GM12878 (cell line): ENCODE measurements around the gene CLDN16. TPM values are rescaled to one million over a fixed set of nuclear protein-coding genes. Genes with fewer than 3 reads are reported as not detected.

ENCODE experiments used
- ATAC-seq: fragments of 200-7000 bp; cut with Tn5 transposase; 3 replicates; pipeline ENCODE4 v1.9.1; 2020; ENCODE audit warnings: mild to moderate bottlenecking, moderate library complexity
- BruUV-seq: library from RNA; stranded (reverse); fragments of 400-500 nt; replicated peaks from 2 replicates; lab custom pipeline; 2021; lab: Mats Ljungman, UMichigan
- CTCF ChIA-PET: fragments of 300-600 bp; sonication (Branson Sonifier 250); formaldehyde crosslinking; extraction: SDS; loops from one replicate; lab custom pipeline; 2021; ENCODE audit warnings: inconsistent platforms; lab: Yijun Ruan, JAX
- POLR2A ChIA-PET: fragments of 350-600 bp; formaldehyde crosslinking; extraction: SDS; loops from one replicate; lab custom pipeline; 2021; ENCODE audit warnings: inconsistent platforms; lab: Charles Lee
- RAD21 ChIA-PET: fragments of 300-600 bp; sonication (Branson Sonifier 250); formaldehyde crosslinking; loops from one replicate; lab custom pipeline; 2023; ENCODE audit warnings: antibody characterized with exemption; ENCODE audit not compliant: unreplicated experiment; lab: Charles Lee
- SMC1A ChIA-PET: fragments of 300-600 bp; sonication (Branson Sonifier 250); formaldehyde crosslinking; loops from one replicate; lab custom pipeline; 2023; ENCODE audit not compliant: unreplicated experiment, uncharacterized antibody; lab: Charles Lee
- DNase-seq: peaks from one replicate; pipeline ENCODE4 v3.0.0-alpha.2; 2011; ENCODE audit warnings: low read depth, low spot score
- FAIRE-seq: peaks from 3 replicates; lab custom pipeline; 2011; peaks lifted over from hg19 to GRCh38; lab: Jason Lieb, UNC
- H2AFZ ChIP-seq: 2 replicates; pipeline ENCODE4 v1.6.0; 2011; ENCODE audit warnings: low read depth, low read length, control low read depth; ENCODE audit not compliant: control insufficient read depth
- H3K27ac ChIP-seq: 2 replicates; pipeline ENCODE4 v1.5.1; 2011; ENCODE audit warnings: control low read depth; ENCODE audit not compliant: control insufficient read depth, insufficient read depth
- H3K27me3 ChIP-seq, 2 experiments: replicated peaks in 1 of 2; 2 replicates each; pipeline versions ENCODE4 v1.6.0 to v1.6.1; 2011; ENCODE audit warnings: low read length in 1 of 2; ENCODE audit not compliant: control insufficient read depth in 2 of 2, insufficient read depth in 2 of 2
- H3K36me3 ChIP-seq, 2 experiments: 2 replicates each; pipeline ENCODE4 v1.5.1; 2011; ENCODE audit warnings: low read length in 1 of 2; ENCODE audit not compliant: control insufficient read depth in 2 of 2, insufficient read depth in 2 of 2
- H3K4me1 ChIP-seq: 2 replicates; pipeline ENCODE4 v1.6.1; 2011; ENCODE audit warnings: mild to moderate bottlenecking, low read length, moderate library complexity, mixed read lengths; ENCODE audit not compliant: control insufficient read depth, insufficient read depth
- H3K4me2 ChIP-seq: 2 replicates; pipeline ENCODE4 v1.6.0; 2011; ENCODE audit warnings: control low read depth; ENCODE audit not compliant: control insufficient read depth, insufficient read depth
- H3K4me3 ChIP-seq: fragments of 200-600 bp; sonication (generic); 2 replicates; pipeline ENCODE4 v1.5.1; 2016
- H3K79me2 ChIP-seq: 2 replicates; pipeline ENCODE4 v1.6.0; 2011; ENCODE audit warnings: low read length; ENCODE audit not compliant: control insufficient read depth, insufficient read depth
- H3K9ac ChIP-seq: 2 replicates; pipeline ENCODE4 v1.8.0; 2011; ENCODE audit warnings: low read length, control low read depth, mixed read lengths; ENCODE audit not compliant: control insufficient read depth, insufficient read depth
- H3K9me3 ChIP-seq: replicated peaks from 3 replicates; pipeline ENCODE4 v1.5.1; 2011; ENCODE audit warnings: mild to moderate bottlenecking, low read length; ENCODE audit not compliant: control insufficient read depth, insufficient read depth
- H4K20me1 ChIP-seq: 2 replicates; pipeline ENCODE4 v1.6.0; 2011; ENCODE audit not compliant: control insufficient read depth, insufficient read depth
- BCL11A ChIP-seq: IDR thresholded peaks from 2 replicates; pipeline ENCODE4 v1.6.1; 2011; ENCODE audit warnings: low read depth, low read length
- EGR1 ChIP-seq, 2 experiments: IDR thresholded peaks; 1 replicate in 1 of 2; 2 replicates in 1 of 2; pipeline ENCODE4 v1.6.1; 2011 to 2012; ENCODE audit warnings: low read depth in 2 of 2, low read length in 2 of 2, borderline replicate concordance in 1 of 2, mild to moderate bottlenecking in 1 of 2, moderate library complexity in 1 of 2
- IRF4 ChIP-seq: IDR thresholded peaks from 2 replicates; pipeline ENCODE4 v1.6.1; 2011; ENCODE audit warnings: low read depth, low read length
- NFYA ChIP-seq: IDR thresholded peaks from 2 replicates; pipeline ENCODE4 v1.6.1; 2011; ENCODE audit warnings: low read depth, mild to moderate bottlenecking, low read length, improper control_type of control experiment, borderline replicate concordance
- SIX5 ChIP-seq: IDR thresholded peaks from 2 replicates; pipeline ENCODE4 v1.6.1; 2011; ENCODE audit warnings: mild to moderate bottlenecking, low read depth, low read length, moderate library complexity; ENCODE audit not compliant: severe bottlenecking
- TCF7 ChIP-seq: IDR thresholded peaks from 2 replicates; pipeline ENCODE4 v1.6.1; 2014; ENCODE audit warnings: antibody characterized with exemption, borderline replicate concordance
- ZNF622 ChIP-seq: fragments of 450-650 bp; IDR thresholded peaks from 2 replicates; pipeline ENCODE4 v1.6.1; 2017; ENCODE audit warnings: mild to moderate bottlenecking, inconsistent platforms
- WGBS: methylation state at CpG from one replicate; pipeline ENCODE4 v1.1.6; 2016; ENCODE audit warnings: low lambda C conversion rate; ENCODE audit not compliant: insufficient replicate concordance, insufficient coverage; ENCODE audit errors: missing lambda C conversion rate; 5-methylcytosine and 5-hydroxymethylcytosine counted together
- in situ Hi-C: fragments of 300-500 bp; cut with MboI; formaldehyde crosslinking; loops from 9 replicates; pipeline ENCODE4 v1.14.3; 2018; ENCODE audit warnings: mixed read lengths
- intact Hi-C: fragments of 100-400 bp; cut with micrococcal nuclease; formaldehyde crosslinking; loops from one replicate; pipeline ENCODE4 v1.14.2; 2022; ENCODE audit not compliant: unreplicated experiment
- polyA plus RNA-seq, 11 experiments: library from polyadenylated mRNA; depleted of rRNA in 4 of 11; unstranded in 6 of 11; stranded (reverse) in 5 of 11; fragments of >200 nt; fragmentation: Nextera tagmentation in 4 of 11; fragmentation: Illumina TruSeq in 1 of 11; extraction: Ambion mirVana in 4 of 11; extraction: Trizol in 1 of 11; gene quantifications; 1 replicate in 1 of 11; 2 replicates in 10 of 11; pipeline versions ENCODE4 v1.2.1 to v1.2.3, GENCODE V29; 2011 to 2016; ENCODE audit warnings: inconsistent platforms in 2 of 11, missing spikeins in 2 of 11, low read depth in 1 of 11
- total RNA-seq, 4 experiments: library from RNA; depleted of rRNA in 3 of 4; stranded (reverse); fragments of >200 nt in 3 of 4; fragmentation: Illumina TruSeq in 1 of 4; extraction: Trizol in 1 of 4; gene quantifications; 2 replicates each; pipeline versions ENCODE4 v1.2.1 to v1.2.3, GENCODE V29; 2013 to 2021
- TF ChIP-seq, protein P1 (sequence below): IDR thresholded peaks from 2 replicates; pipeline ENCODE4 v1.6.1; 2012; ENCODE audit warnings: low read depth, low read length, improper control_type of control experiment
- TF ChIP-seq, protein P2 (sequence below): fragments of 450-650 bp; IDR thresholded peaks from 2 replicates; pipeline ENCODE4 v1.6.1; 2018; ENCODE audit warnings: borderline replicate concordance, mild to moderate bottlenecking; ENCODE audit not compliant: partially characterized antibody

Gene CLDN16
- total and polyA plus RNA-seq, 10 of the 15 experiments (the other 5 are each of a cell fraction or from before 2014, with no cell fraction given) = 3.2 to 26.6 (median 4.0) TPM

DNA sequence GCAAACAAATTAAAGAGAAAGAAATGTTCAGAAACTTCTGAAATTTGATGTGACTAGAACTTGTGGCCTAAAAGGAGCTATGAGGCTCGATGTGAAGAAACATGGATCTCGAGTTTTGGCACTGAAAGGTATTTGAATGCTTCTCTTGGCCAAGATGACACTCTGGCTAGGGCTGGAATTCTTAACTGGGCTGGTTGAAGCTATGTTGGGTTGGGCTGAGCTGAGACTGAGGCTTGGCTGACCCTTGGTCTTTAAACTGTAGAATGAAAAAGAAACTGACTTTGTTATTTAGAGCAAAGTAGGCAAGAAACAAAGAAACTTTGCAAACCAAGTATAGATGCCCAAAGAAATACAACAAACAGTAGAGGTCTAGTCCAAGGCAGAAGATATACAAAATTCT is 28.1 kb upstream of the CLDN16 start:
- H2AFZ ChIP-seq = no peak overlapping the region
- DNase-seq (no peak), ATAC-seq (no peak; the same call in 2 of the 3 replicates), FAIRE-seq (no peak)
- BruUV-seq = no TSS peak
- H4K20me1 ChIP-seq = no peaks in the 10 kb centered on the region
- RAD21 ChIA-PET = interaction anchor here (0.9 to 2.1 kb wide), 6 partner anchors 12 to 37 kb away, joined by 3 to 7 read pairs (median 4); partner anchors contain the start of gene CLDN1
- SMC1A ChIA-PET = interaction anchor here (1.1 to 3.5 kb wide), 10 partner anchors 8 to 149 kb away, joined by 3 to 13 read pairs (median 7); no protein-coding TSS in a partner anchor
- no peak overlapping the region for H3K4me3 ChIP-seq
- no peaks in the 10 kb centered on the region for H3K36me3 ChIP-seq
- no peak overlapping the region for H3K27ac ChIP-seq
- intact Hi-C loops = no loop called here
- no peaks in the 10 kb centered on the region for H3K9me3 ChIP-seq
- no peaks in the 10 kb centered on the region for H3K27me3 ChIP-seq
- CTCF ChIA-PET = interaction anchor here (0.6 to 4.0 kb wide), 11 partner anchors 10 to 399 kb away, joined by 3 to 20 read pairs (median 4); partner anchors contain the start of gene CLDN1
- no peaks in the 10 kb centered on the region for H3K79me2 ChIP-seq
- H3K4me1 ChIP-seq = no peaks in the 10 kb centered on the region
- no peak overlapping the region for H3K9ac ChIP-seq
- POLR2A ChIA-PET = interaction anchor here (0.5 to 1.1 kb wide), 3 partner anchors 9 to 18 kb away, joined by 3 to 4 read pairs (median 3); no protein-coding TSS in a partner anchor
- TF ChIP-seq TCF7 (no peak), ZNF622 (no peak), NFYA (no peak), SIX5 (no peak), EGR1 (IDR thresholded peaks at IDR 0.05; ENCODE audit: borderline replicate concordance in 1 of 2, low read depth in 2 of 2, low read length in 2 of 2) (no peak), IRF4 (no peak), BCL11A (no peak)
- TF ChIP-seq, protein P1, sequence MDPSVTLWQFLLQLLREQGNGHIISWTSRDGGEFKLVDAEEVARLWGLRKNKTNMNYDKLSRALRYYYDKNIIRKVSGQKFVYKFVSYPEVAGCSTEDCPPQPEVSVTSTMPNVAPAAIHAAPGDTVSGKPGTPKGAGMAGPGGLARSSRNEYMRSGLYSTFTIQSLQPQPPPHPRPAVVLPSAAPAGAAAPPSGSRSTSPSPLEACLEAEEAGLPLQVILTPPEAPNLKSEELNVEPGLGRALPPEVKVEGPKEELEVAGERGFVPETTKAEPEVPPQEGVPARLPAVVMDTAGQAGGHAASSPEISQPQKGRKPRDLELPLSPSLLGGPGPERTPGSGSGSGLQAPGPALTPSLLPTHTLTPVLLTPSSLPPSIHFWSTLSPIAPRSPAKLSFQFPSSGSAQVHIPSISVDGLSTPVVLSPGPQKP = no peak
- TF ChIP-seq, protein P2, sequence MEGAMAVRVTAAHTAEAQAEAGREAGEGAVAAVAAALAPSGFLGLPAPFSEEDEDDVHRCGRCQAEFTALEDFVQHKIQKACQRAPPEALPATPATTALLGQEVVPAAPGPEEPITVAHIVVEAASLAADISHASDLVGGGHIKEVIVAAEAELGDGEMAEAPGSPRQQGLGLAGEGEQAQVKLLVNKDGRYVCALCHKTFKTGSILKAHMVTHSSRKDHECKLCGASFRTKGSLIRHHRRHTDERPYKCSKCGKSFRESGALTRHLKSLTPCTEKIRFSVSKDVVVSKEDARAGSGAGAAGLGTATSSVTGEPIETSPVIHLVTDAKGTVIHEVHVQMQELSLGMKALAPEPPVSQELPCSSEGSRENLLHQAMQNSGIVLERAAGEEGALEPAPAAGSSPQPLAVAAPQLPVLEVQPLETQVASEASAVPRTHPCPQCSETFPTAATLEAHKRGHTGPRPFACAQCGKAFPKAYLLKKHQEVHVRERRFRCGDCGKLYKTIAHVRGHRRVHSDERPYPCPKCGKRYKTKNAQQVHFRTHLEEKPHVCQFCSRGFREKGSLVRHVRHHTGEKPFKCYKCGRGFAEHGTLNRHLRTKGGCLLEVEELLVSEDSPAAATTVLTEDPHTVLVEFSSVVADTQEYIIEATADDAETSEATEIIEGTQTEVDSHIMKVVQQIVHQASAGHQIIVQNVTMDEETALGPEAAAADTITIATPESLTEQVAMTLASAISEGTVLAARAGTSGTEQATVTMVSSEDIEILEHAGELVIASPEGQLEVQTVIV = no peak
- H3K4me2 ChIP-seq = no peak overlapping the region
- in situ Hi-C loops = no loop called here
- 0% methylated on average over 2 of the region's 2 CpGs for WGBS
